Measurements from ENCODE around the gene RBM4. TPM values are rescaled to one million over a fixed set of nuclear protein-coding genes. Genes with fewer than 3 reads are reported as not detected.
"Not testable (repeated sequence)": the region's sequence is repeated elsewhere in the genome, so short reads cannot be mapped to it uniquely, and the experiment has no call there.

Gene RBM4
- total and polyA plus RNA-seq, 2 experiments from 2014 or later: 142 to 241 TPM

DNA sequence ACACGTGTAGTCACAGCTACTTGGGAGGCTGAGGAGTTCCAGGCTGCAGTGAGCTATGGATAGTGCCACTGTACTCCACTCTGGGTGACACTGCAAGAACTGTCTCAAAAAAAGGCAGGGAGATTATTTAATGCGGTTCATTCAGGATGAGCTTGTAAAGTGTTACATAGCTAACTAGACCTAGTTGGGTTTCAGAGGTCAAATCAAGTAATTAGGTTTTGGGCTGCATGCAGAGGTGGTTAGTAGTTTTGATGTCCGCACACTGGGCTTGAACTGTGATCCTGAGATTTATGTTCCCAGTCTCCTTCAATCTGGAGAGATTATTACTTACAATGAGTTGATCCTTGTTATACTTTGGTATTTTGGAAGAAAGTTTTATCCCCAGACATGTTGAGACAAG, 2.1 kb upstream of the RBM4 start:
- peaks cover 12% of the 10 kb centered on the region for H3K36me3 ChIP-seq
- H3K9me3 ChIP-seq (ENCODE audit: low read depth): no peaks in the 10 kb centered on the region
- peak overlapping the region; percentile 68 for H3K27ac ChIP-seq

GRCh38 chr11:66637557-66638176, 836 bp upstream of the RBM4 start:
- Histone ChIP-seq H3K36me3 (peaks cover 13% of the 10 kb centered on the region), H3K9me3 (ENCODE audit: low read depth) (no peaks in the 10 kb centered on the region), H3K27me3 (no peaks in the 10 kb centered on the region), H3K4me1 (ENCODE audit: low read depth) (peaks cover 45% of the 10 kb centered on the region), H3K27ac (peak overlapping the region; percentile 88), H3K4me3 (peak overlapping the region; percentile 29)
- TF ChIP-seq, protein P1, sequence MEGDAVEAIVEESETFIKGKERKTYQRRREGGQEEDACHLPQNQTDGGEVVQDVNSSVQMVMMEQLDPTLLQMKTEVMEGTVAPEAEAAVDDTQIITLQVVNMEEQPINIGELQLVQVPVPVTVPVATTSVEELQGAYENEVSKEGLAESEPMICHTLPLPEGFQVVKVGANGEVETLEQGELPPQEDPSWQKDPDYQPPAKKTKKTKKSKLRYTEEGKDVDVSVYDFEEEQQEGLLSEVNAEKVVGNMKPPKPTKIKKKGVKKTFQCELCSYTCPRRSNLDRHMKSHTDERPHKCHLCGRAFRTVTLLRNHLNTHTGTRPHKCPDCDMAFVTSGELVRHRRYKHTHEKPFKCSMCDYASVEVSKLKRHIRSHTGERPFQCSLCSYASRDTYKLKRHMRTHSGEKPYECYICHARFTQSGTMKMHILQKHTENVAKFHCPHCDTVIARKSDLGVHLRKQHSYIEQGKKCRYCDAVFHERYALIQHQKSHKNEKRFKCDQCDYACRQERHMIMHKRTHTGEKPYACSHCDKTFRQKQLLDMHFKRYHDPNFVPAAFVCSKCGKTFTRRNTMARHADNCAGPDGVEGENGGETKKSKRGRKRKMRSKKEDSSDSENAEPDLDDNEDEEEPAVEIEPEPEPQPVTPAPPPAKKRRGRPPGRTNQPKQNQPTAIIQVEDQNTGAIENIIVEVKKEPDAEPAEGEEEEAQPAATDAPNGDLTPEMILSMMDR (IDR thresholded peaks at IDR 0.05; ENCODE audit: low read depth, low read length): no peak
- DNase-seq (ENCODE audit: low read depth in 1 of 2, low spot score in 1 of 2): no peak

More for the DNA sequence above, 2.1 kb upstream of the RBM4 start:
- TF ChIP-seq, protein P1 (IDR thresholded peaks at IDR 0.05; ENCODE audit: low read depth, low read length): no peak
- peaks cover 32% of the 10 kb centered on the region for H3K4me1 ChIP-seq (ENCODE audit: low read depth)
- H3K4me3 ChIP-seq: no peak overlapping the region
- no peaks in the 10 kb centered on the region for H3K27me3 ChIP-seq
- no peak for DNase-seq (ENCODE audit: low read depth in 1 of 2, low spot score in 1 of 2)

DNA sequence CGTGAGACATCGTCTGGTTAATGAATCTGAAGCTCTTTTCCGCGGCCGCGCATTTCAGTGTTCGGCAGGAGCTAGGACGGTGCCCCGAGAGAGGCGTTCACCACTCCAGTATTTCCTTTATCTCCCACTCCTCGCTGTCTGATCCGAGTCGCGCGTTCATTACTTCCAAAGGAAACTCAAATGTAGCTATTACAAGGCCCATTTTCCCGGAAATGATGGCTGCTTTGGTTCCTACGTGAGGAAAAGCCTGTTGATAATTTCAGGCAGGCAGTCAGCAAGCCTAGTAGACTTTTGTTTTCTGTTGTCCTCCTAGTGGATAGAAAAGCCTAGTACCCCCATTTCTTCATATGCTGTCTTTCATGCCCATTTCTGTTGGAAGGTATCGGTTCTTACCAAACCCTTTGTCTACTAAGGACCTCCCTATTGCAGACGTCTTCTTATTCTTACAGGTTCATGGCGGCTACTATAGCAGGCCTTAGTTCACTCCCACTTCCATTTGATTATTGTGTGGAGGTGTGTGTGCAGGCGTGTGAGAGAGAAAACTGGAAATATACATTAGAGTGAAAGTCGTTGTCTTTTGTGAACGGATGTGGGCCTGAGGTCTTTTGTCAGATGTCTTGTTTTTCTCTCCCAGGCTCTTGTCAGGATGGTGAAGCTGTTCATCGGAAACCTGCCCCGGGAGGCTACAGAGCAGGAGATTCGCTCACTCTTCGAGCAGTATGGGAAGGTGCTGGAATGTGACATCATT, 737 bp downstream of the RBM4 start:
- peak overlapping the region; percentile 98 for H3K27ac ChIP-seq
- H3K36me3 ChIP-seq: peaks cover 27% of the 10 kb centered on the region
- H3K9me3 ChIP-seq (ENCODE audit: low read depth): no peaks in the 10 kb centered on the region
- H3K4me1 ChIP-seq (ENCODE audit: low read depth): peaks cover 59% of the 10 kb centered on the region
- TF ChIP-seq, protein P1 (IDR thresholded peaks at IDR 0.05; ENCODE audit: low read depth, low read length): peak; percentile 15
- no peaks in the 10 kb centered on the region for H3K27me3 ChIP-seq
- peak; percentile 56 to 60 for DNase-seq (ENCODE audit: low read depth in 1 of 2, low spot score in 1 of 2)
- peak overlapping the region; percentile 93 for H3K4me3 ChIP-seq

GRCh38 chr11:66639814-66640340, 1.4 kb downstream of the RBM4 start:
- H3K36me3 ChIP-seq: peaks cover 33% of the 10 kb centered on the region
- H3K9me3 ChIP-seq (ENCODE audit: low read depth); H3K27ac ChIP-seq; DNase-seq (ENCODE audit: low read depth in 1 of 2, low spot score in 1 of 2); H3K27me3 ChIP-seq: not testable (repeated sequence)
- peaks cover 65% of the 10 kb centered on the region for H3K4me1 ChIP-seq (ENCODE audit: low read depth)
- peak overlapping the region; percentile 93 for H3K4me3 ChIP-seq

DNA sequence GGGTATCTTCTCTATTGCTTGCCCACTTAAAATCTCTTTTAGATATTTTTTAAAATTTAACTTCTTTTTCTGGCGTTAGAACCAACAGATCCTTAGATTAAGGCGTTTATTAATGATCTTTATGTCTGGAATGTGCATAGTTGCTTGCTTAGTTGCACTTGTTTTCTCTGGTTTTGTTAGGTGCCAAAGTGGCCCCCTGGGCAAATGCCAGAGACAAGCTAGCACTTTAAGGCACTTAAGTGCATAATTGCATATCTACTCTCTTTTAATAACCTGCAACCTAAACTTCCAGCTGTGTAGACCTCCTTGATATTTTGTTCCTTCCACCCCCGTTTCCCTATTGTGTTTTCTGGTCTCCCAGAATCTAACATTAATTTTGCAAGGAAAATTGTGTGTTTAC, 3.3 kb downstream of the RBM4 start:
- peaks cover 67% of the 10 kb centered on the region for H3K4me1 ChIP-seq (ENCODE audit: low read depth)
- H3K9me3 ChIP-seq (ENCODE audit: low read depth): no peaks in the 10 kb centered on the region
- peaks cover 51% of the 10 kb centered on the region for H3K36me3 ChIP-seq
- no peak for DNase-seq (ENCODE audit: low read depth in 1 of 2, low spot score in 1 of 2)
- H3K4me3 ChIP-seq: peak overlapping the region; percentile 93
- TF ChIP-seq, protein P1 (IDR thresholded peaks at IDR 0.05; ENCODE audit: low read depth, low read length): no peak
- H3K27me3 ChIP-seq: no peaks in the 10 kb centered on the region
- H3K27ac ChIP-seq: no peak overlapping the region

Data from cardiac muscle cell (in vitro differentiated cells and primary cell).